IPS-11a (cell line): ENCODE data around the gene PACRGL.

Experiments
- H3K4me3 ChIP-seq: one replicate; pipeline ENCODE4 v1.5.1; 2013; ENCODE audit warnings: low read depth, low read length, control low read depth

The PACRGL gene

GRCh38 chr4:20700007-20700761 lies at the start of gene PACRGL:
TSS of gene PACRGL (plus strand) at chr4:20700458. CDS start at chr4:20704482, 4,024 bp downstream.
- H3K4me3 ChIP-seq: peak within 1 kb of the TSS; percentile 86

DNA sequence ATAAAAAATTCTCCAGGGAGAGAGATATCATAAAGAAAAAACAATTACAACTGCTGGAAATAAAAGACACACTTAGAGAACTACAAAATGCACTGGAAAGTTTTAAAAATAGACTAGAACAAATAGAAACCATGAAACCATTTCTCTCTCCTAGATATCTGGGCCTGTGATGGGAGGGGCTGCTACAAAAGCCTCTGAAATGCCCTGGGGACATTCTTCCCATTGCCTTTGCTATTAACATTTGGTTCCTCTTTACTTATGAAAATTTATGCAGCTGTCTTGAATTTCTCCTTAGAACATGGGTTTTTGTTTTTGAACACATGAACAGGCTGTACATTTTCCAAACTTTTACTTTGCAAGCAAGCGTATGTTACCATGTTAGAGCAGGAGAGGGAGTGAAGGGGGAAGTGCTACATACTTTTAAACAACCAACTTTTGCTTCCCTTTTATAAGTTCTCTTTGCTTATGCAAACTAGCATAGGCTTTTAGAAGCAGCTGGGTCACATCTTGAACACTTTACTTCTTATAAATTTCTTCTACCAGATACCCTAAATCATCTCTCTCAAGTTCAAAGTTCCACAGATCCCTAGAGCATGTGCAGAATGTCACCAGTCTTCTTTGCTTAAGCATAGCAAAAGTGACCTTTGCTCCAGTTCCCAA lies 47.9 kb upstream of the PACRGL start:
- no peak overlapping the region for H3K4me3 ChIP-seq

- H3K4me3 ChIP-seq: no peak overlapping the region
Measured at GRCh38 chr4:20658456-20658855, 41.8 kb upstream of the PACRGL start.

- no peak overlapping the region for H3K4me3 ChIP-seq
Measured at GRCh38 chr4:20662851-20663250, 37.4 kb upstream of the PACRGL start.

- H3K4me3 ChIP-seq: no peak overlapping the region
Measured at GRCh38 chr4:20666012-20666860, 34.0 kb upstream of the PACRGL start.

- H3K4me3 ChIP-seq: no peak overlapping the region
Measured at GRCh38 chr4:20672262-20672661, 28.0 kb upstream of the PACRGL start.

- no peak overlapping the region for H3K4me3 ChIP-seq
Measured at GRCh38 chr4:20675786-20676185, 24.5 kb upstream of the PACRGL start.

GRCh38 chr4:20676501-20677197 lies 23.6 kb upstream of the PACRGL start:
- no peak overlapping the region for H3K4me3 ChIP-seq

GRCh38 chr4:20678400-20678799 lies 21.9 kb upstream of the PACRGL start:
- no peak overlapping the region for H3K4me3 ChIP-seq

- no peak overlapping the region for H3K4me3 ChIP-seq
Measured at GRCh38 chr4:20679951-20680350, 20.3 kb upstream of the PACRGL start.

DNA sequence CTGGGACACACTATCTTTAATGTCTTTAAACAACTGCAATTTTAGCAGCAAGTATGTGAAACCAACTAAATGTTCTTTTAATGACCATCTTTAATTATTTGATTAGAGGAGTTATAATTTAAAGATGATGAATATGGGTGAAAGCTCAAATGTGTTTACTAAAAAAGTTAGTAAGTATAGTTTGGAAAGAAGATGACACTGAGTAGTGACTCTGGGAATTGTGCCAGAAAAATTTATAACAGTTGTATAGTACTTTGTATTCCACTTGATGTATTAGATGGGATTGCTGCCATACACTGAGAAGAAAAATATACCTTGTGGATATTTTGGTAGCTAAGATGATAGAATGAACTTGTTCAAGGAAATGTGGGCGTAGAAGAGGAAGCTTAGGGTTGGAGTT lies 19.5 kb upstream of the PACRGL start:
- no peak overlapping the region for H3K4me3 ChIP-seq

DNA sequence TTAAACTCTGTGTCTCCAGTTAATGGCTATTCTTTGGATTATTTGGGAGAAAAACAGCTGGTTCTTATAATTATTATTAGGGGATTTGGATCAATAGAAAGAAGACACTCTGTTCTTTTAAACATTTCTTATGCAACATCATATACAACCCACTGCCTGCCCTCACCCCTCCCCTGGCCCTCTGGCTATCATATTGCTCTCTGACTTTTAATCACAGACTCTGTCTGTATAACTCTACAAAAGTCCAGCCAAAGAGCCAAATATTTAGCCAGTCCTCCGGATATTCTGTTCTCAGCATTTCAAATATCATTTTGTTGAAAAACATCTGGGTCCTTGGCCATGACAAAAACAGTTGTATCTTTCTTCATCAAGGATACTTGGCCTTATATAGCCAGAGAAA lies 19.0 kb upstream of the PACRGL start:
- no peak overlapping the region for H3K4me3 ChIP-seq

DNA sequence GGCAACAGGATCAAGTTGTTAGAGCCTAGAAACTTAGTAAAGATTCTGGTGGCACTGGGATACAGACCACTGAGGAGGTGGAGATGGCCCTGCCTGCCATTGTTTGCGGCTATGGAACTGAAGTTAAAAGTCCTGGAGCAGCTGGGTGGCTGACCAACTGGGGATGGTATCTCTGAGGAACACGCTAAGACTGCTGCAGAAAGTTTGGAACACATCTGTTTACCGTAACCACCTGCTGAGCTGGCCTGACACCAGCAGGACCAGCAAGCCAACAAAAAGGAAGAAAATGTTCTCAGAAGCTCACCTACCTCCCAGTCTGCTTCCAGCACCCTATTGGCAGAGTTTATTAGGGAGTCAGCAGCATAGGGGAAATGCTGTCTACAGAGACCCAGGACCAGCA lies 17.4 kb upstream of the PACRGL start:
- no peak overlapping the region for H3K4me3 ChIP-seq

DNA sequence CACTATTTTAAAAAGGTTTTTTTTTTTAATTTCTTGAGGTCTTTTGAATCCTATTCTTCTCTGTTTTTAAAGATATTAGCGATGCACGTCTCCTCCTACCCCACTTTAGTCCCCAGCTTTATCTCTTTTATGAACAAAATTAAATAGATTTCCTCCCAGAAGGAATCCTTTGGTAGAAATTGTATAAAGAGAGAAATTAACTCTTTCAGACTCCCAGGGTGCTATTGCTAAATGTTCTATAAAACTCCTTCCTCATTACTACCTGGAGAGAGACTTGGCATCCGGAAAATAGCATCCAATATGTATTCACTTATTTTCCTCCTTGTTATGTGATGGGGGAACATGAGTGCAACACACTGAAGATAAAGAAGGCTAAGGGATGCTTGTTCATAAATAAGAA lies 16.5 kb upstream of the PACRGL start:
- no peak overlapping the region for H3K4me3 ChIP-seq

DNA sequence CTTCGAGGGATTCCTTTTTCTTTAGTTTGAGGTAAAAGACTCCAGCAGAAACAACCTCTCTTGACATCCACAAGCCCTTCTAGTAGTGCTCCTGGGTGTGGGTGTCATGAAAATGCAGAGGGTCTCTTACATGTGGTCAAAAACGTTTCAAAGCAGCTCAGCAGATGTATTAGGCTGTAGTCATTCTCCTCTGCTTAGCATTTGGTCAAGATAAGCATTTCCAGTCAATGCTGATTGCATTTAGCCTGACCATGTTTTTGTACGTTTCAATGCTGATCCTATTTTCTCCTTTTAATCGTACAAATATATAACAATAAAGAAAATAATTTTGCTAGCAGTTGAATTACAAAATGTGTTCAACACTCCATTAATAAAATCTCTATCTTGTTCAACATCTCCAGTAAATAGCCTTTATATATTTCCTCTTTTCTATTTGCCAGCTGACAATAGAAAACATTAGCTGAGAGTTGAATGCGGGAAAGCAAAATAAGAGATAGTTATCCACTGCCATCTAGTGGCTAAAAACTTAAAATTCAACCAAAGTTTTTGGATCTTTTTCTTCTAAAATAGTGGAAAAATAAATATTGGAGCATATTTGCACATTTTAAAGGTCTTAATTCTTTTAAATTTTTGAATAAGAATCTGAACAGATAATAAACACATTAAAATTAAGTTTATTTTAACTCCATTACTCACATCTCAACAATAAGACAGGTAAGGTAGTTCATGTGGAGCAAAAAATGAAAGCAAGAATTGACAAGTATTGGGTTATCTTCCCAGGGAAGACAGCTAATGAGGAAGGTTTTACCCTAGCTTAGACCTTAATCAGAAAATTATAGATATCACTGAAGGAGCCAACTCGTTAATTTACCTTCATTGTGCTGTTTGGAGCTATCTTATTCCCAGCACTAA lies 15.2 kb upstream of the PACRGL start:
- H3K4me3 ChIP-seq: no peak overlapping the region

GRCh38 chr4:20687864-20688263 lies 12.4 kb upstream of the PACRGL start:
- H3K4me3 ChIP-seq: no peak overlapping the region

GRCh38 chr4:20696815-20697214 lies 3.4 kb upstream of the PACRGL start:
- no peak overlapping the region for H3K4me3 ChIP-seq

DNA sequence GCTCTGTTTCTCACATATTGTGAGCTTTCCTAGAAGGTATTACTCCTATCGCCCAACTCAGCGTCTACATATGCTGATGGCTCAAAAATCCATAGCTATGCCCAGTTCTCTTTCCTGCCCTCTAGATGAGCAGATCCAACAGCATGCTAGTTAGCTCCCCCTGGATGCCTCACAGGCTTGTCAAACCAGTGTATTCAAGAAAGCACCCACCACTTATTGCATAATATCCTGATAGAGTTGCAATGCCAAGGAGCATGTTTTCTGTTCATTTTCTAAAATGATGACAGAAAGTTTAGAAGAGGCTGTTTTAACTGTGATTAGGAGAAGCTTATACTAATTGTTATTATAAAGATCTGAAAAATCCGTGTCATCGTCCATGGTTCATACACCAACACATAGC lies 1.9 kb upstream of the PACRGL start:
- no peak overlapping the region for H3K4me3 ChIP-seq

- no peak overlapping the region for H3K4me3 ChIP-seq
Measured at GRCh38 chr4:20698820-20699219, 1.4 kb upstream of the PACRGL start.

- H3K4me3 ChIP-seq: no peak overlapping the region
Measured at GRCh38 chr4:20711335-20711734, 11.1 kb downstream of the PACRGL start.
